Esophagus muscularis mucosa (tissue), 4 donors: ENCODE measurements around the gene DYRK3. TPM values are rescaled to one million over a fixed set of nuclear protein-coding genes. Genes with fewer than 3 reads are reported as not detected.

Experiments used
- DNase-seq: peaks from one replicate; pipeline ENCODE4 v3.0.0-alpha.2; 2017; ENCODE audit errors: extremely low spot score
- H3K27ac ChIP-seq, 4 donors: fragments of 200-600 bp; sonication (generic); replicated peaks in 1 of 4; 1 replicate in 3 of 4; 2 replicates in 1 of 4; pipeline ENCODE4 v1.5.1; 2016 to 2019; ENCODE audit warnings: mild to moderate bottlenecking in 1 of 4
- H3K27me3 ChIP-seq, 4 donors: fragments of 200-600 bp; sonication (generic); one replicate each; pipeline versions ENCODE4 v1.5.1 to v1.6.0; 2016 to 2019
- H3K36me3 ChIP-seq, 4 donors: fragments of 200-600 bp; sonication (generic); one replicate each; pipeline ENCODE4 v1.5.1; 2016 to 2019
- H3K4me1 ChIP-seq, 4 donors: fragments of 200-600 bp; sonication (generic); one replicate each; pipeline ENCODE4 v1.5.1; 2016 to 2019
- H3K4me3 ChIP-seq, 4 donors: fragments of 200-600 bp; sonication (generic); 1 replicate in 2 of 4; 2 replicates in 2 of 4; pipeline ENCODE4 v1.5.1; 2016 to 2019; ENCODE audit warnings: mild to moderate bottlenecking in 4 of 4, moderate library complexity in 1 of 4
- H3K9me3 ChIP-seq, 4 donors: fragments of 200-600 bp; sonication (generic); 1 replicate in 3 of 4; 2 replicates in 1 of 4; pipeline ENCODE4 v1.5.1; 2016 to 2019
- EP300 ChIP-seq: sonication (generic); formaldehyde crosslinking; IDR thresholded peaks from one replicate; pipeline ENCODE4 v1.6.1; 2017; ENCODE audit warnings: antibody characterized with exemption
- POLR2A ChIP-seq: fragments of 450-650 bp; IDR thresholded peaks from one replicate; pipeline ENCODE4 v1.6.1; 2017; ENCODE audit warnings: antibody characterized with exemption, moderate library complexity, mild to moderate bottlenecking, low read depth
- POLR2AphosphoS5 ChIP-seq, 2 donors: sonication (generic); formaldehyde crosslinking; IDR thresholded peaks; one replicate each; pipeline ENCODE4 v1.6.1; 2017; ENCODE audit warnings: antibody characterized with exemption in 2 of 2
- WGBS: methylation state at CpG from one replicate; pipeline ENCODE4 v1.1.5; 2018; 5-methylcytosine and 5-hydroxymethylcytosine counted together
- intact Hi-C: fragments of 100-400 bp; cut with DNase I; formaldehyde crosslinking; loops from one replicate; pipeline ENCODE4 v1.15.1; 2023
- total RNA-seq, 4 donors: library from RNA; depleted of rRNA; stranded (reverse); fragments of >200 nt; gene quantifications; one replicate each; pipeline versions ENCODE4 v1.1.0 to v1.2.1, GENCODE V29; 2016
- TF ChIP-seq, protein P1 (sequence below), 3 experiments: fragments of 200-600 bp in 2 of 3; fragments of 450-650 bp in 1 of 3; sonication (generic) in 2 of 3; IDR thresholded peaks; one replicate each; pipeline ENCODE4 v1.5.1; 2017 to 2019; ENCODE audit warnings: antibody characterized with exemption in 3 of 3, mild to moderate bottlenecking in 2 of 3, moderate library complexity in 1 of 3

Gene DYRK3
- total RNA-seq, 4 donors from 2014 or later: 5.6 to 14.7 (median 9.0) TPM

DNA sequence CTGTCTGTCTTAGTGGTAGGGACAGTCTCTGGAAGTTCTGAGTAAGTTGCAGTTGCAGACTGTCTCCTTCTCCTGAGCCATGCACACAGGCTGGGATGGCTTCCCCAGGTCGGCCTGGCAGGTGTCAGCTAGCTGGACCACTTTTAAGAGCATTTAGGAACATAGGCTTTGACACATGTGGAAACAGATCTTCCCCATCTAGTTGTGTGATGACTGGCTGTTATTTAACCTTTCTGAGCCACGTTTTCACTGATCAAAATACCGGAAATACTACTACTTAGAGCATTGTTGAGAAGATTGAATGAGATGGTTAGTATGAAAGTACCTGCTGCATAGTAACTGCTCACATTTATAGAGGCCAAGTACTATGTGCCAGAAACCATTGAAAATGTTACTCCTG lies 43.2 kb downstream of the DYRK3 start:
- H3K4me1 ChIP-seq: peaks cover 23 to 27% (median 24%) of the 10 kb centered on the region in 4 donors
- 70% methylated on average over 3 of the region's 3 CpGs for WGBS

DNA sequence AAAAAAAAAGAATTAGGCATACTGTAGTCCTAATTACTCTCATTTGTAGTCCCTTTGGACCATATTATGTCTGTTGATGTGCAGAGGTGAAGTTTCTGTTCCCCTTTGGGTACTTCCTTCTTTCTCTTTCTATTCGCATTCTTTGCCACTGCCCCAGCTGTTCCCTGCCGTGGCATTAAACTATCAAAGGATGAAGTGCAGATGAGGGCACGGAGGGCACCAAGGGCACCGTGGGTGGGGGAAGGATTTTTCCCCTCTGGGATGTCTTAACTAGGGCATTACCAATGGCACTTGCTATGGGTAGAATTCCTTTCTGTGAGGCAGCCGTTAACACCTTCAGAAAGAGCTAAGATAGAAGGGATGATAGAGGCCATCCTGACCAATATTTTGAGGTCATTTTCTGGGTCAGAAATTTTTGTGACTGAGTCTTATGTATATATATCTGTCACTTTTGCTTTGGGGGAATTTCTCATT lies 44.4 kb downstream of the DYRK3 start:
- WGBS: 54% methylated on average over 5 of the region's 5 CpGs
- Histone ChIP-seq H3K4me1 (peaks cover 16 to 22% (median 20%) of the 10 kb centered on the region in 4 donors), H3K9me3 (no peaks in the 10 kb centered on the region), H3K27me3 (no peaks in the 10 kb centered on the region), H3K4me3 (no peak overlapping the region), H3K27ac (no peak overlapping the region), H3K36me3 (no peaks in the 10 kb centered on the region)
- TF ChIP-seq EP300: no peak
- TF ChIP-seq, protein P1, sequence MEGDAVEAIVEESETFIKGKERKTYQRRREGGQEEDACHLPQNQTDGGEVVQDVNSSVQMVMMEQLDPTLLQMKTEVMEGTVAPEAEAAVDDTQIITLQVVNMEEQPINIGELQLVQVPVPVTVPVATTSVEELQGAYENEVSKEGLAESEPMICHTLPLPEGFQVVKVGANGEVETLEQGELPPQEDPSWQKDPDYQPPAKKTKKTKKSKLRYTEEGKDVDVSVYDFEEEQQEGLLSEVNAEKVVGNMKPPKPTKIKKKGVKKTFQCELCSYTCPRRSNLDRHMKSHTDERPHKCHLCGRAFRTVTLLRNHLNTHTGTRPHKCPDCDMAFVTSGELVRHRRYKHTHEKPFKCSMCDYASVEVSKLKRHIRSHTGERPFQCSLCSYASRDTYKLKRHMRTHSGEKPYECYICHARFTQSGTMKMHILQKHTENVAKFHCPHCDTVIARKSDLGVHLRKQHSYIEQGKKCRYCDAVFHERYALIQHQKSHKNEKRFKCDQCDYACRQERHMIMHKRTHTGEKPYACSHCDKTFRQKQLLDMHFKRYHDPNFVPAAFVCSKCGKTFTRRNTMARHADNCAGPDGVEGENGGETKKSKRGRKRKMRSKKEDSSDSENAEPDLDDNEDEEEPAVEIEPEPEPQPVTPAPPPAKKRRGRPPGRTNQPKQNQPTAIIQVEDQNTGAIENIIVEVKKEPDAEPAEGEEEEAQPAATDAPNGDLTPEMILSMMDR (IDR thresholded peaks at IDR 0.05): no peak
- TF ChIP-seq POLR2A: no peak
- TF ChIP-seq POLR2AphosphoS5 (IDR thresholded peaks at IDR 0.05): no peak
- intact Hi-C loops: no loop called here
- no peak for DNase-seq

More for the DNA sequence above, 43.2 kb downstream of the DYRK3 start:
- Histone ChIP-seq H3K27me3 (no peaks in the 10 kb centered on the region), H3K9me3 (no peaks in the 10 kb centered on the region), H3K4me3 (no peak overlapping the region), H3K27ac (no peak overlapping the region), H3K36me3 (no peaks in the 10 kb centered on the region)
- no peak for DNase-seq
- TF ChIP-seq EP300: no peak
- no peak for TF ChIP-seq POLR2AphosphoS5 (IDR thresholded peaks at IDR 0.05)
- TF ChIP-seq, protein P1 (IDR thresholded peaks at IDR 0.05): no peak
- TF ChIP-seq POLR2A: no peak
- intact Hi-C loops: no loop called here

DNA sequence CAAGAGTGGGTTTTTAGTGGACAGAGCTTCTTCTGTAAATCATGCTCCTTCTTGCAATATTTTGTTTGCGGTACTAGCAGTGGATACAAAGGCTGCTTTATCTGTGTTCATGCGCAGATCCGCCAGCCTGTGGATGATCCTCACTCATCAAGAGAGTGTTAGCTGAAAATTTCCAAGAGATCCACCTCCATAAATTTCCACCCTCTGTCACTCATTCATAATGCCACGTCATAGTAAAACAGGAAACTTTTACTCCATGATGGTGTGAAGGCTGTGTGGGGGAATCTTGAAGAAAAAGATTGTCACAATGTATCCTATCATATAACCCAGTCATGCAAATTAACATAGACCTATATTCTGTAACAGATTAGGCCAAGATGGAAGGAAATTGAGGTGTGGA lies 44.9 kb downstream of the DYRK3 start:
- H3K9me3 ChIP-seq: no peaks in the 10 kb centered on the region

DNA sequence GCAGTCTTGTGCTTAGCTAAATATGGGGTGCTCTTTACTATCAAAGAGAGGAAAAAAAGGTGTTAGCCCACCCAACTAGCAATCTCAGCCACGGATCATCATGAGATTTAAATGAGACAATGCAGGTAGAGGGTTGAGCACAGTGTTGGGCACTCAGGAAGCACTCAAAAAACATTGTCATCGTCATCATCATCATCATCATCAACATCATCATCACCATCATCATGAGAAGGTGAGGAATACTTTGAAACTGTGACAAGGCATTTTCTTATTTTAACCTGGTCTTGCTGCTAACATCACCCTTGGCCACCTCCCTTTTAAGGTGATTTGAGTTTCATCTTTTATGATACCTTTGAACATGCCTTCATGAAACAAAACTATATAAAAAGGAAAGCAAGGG lies 46.0 kb downstream of the DYRK3 start:
- no peaks in the 10 kb centered on the region for H3K9me3 ChIP-seq
- TF ChIP-seq EP300: no peak
- TF ChIP-seq POLR2AphosphoS5 (IDR thresholded peaks at IDR 0.05): no peak
- no peak for TF ChIP-seq POLR2A
- TF ChIP-seq, protein P1 (IDR thresholded peaks at IDR 0.05): no peak
- no peaks in the 10 kb centered on the region for H3K36me3 ChIP-seq
- peaks cover 6 to 12% (median 9%) of the 10 kb centered on the region in 4 donors for H3K4me1 ChIP-seq
- 79% methylated on average over 2 of the region's 2 CpGs for WGBS
- H3K4me3 ChIP-seq: no peak overlapping the region
- H3K27me3 ChIP-seq: no peaks in the 10 kb centered on the region
- no peak overlapping the region for H3K27ac ChIP-seq
- DNase-seq: no peak
- intact Hi-C loops: no loop called here

More for the DNA sequence above, 44.9 kb downstream of the DYRK3 start:
- WGBS: 89% methylated on average over 4 of the region's 4 CpGs
- intact Hi-C loops: no loop called here
- Histone ChIP-seq H3K36me3 (no peaks in the 10 kb centered on the region), H3K4me3 (no peak overlapping the region), H3K4me1 (peaks cover 11 to 17% (median 15%) of the 10 kb centered on the region in 4 donors), H3K27ac (no peak overlapping the region), H3K27me3 (no peaks in the 10 kb centered on the region)
- no peak for DNase-seq
- no peak for TF ChIP-seq EP300
- TF ChIP-seq, protein P1 (IDR thresholded peaks at IDR 0.05): no peak
- TF ChIP-seq POLR2AphosphoS5 (IDR thresholded peaks at IDR 0.05): no peak
- no peak for TF ChIP-seq POLR2A

DNA sequence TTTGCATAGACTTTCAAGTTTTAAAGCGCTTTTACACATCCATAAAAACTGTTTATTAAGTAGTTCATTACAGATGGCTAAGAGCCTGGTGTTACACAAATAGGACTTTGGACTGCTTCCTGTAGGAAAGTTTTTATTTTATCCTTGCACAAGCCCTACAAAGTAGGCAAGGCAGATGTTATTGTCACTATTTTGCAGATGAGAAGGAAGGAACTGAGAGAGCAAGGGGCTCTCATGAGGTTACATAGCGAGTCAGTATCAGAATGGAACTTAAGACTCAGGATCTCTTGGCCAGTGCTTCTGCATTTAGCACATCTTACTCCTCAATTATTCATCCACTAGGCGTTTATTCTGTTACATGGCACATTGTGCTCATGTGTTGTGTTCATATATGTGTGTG lies 46.8 kb downstream of the DYRK3 start:
- intact Hi-C loops: no loop called here

More for the DNA sequence above, 46.8 kb downstream of the DYRK3 start:
- Histone ChIP-seq H3K9me3 (no peaks in the 10 kb centered on the region), H3K27me3 (no peaks in the 10 kb centered on the region), H3K4me1 (peaks cover 8 to 18% (median 17%) of the 10 kb centered on the region in 4 donors), H3K27ac (no peak overlapping the region), H3K36me3 (no peaks in the 10 kb centered on the region), H3K4me3 (no peak overlapping the region)
- WGBS: 74% methylated on average over 3 of the region's 3 CpGs
- DNase-seq: no peak
- TF ChIP-seq POLR2AphosphoS5 (IDR thresholded peaks at IDR 0.05): no peak
- TF ChIP-seq POLR2A: no peak
- TF ChIP-seq, protein P1 (IDR thresholded peaks at IDR 0.05): no peak
- TF ChIP-seq EP300: no peak
